Mesenchymal stem cell (in vitro differentiated cells and primary cell): ENCODE measurements around the gene NUDT22.
A peak's percentile ranks its signal among the peaks of the same experiment; 100 is the strongest.

Experiments used
- DNase-seq: peaks from one replicate; pipeline ENCODE4 v3.0.0-alpha.2; 2013
- H2AFZ ChIP-seq: one replicate; pipeline ENCODE4 v1.6.1; 2013; ENCODE audit warnings: low read depth, mild to moderate bottlenecking, control low read depth, inconsistent platforms, low read length, moderate library complexity
- H2AK5ac ChIP-seq: 2 replicates; pipeline ENCODE4 v1.6.1; 2013; ENCODE audit warnings: low read length, moderate library complexity, mild to moderate bottlenecking, inconsistent platforms; ENCODE audit not compliant: severe bottlenecking
- H2BK120ac ChIP-seq: one replicate; pipeline ENCODE4 v1.6.1; 2013; ENCODE audit warnings: low read depth, mild to moderate bottlenecking, inconsistent platforms, low read length, moderate library complexity
- H2BK12ac ChIP-seq, 2 experiments: one replicate each; pipeline ENCODE4 v1.6.1; 2013; ENCODE audit warnings: inconsistent platforms in 2 of 2, low read length in 2 of 2, mild to moderate bottlenecking in 2 of 2, moderate library complexity in 2 of 2, control low read depth in 1 of 2
- H2BK15ac ChIP-seq: one replicate; pipeline ENCODE4 v1.6.1; 2013; ENCODE audit warnings: mild to moderate bottlenecking, low read depth, inconsistent platforms; ENCODE audit not compliant: poor library complexity, severe bottlenecking
- H2BK5ac ChIP-seq: 2 replicates; pipeline ENCODE4 v1.6.1; 2013; ENCODE audit warnings: low read depth, mild to moderate bottlenecking, low read length, control low read depth, inconsistent platforms; ENCODE audit not compliant: poor library complexity, severe bottlenecking
- H3K14ac ChIP-seq, 2 experiments: one replicate each; pipeline ENCODE4 v1.6.1; 2013; ENCODE audit warnings: inconsistent platforms in 2 of 2, low read length in 2 of 2, control low read depth in 1 of 2, mild to moderate bottlenecking in 1 of 2, moderate library complexity in 1 of 2
- H3K18ac ChIP-seq, 2 experiments: one replicate each; pipeline ENCODE4 v1.6.1; 2013; ENCODE audit warnings: inconsistent platforms in 2 of 2, low read length in 2 of 2, control low read depth in 1 of 2, low read depth in 1 of 2, mild to moderate bottlenecking in 1 of 2
- H3K23ac ChIP-seq, 2 experiments: one replicate each; pipeline ENCODE4 v1.6.1; 2013; ENCODE audit warnings: inconsistent platforms in 2 of 2, low read length in 2 of 2, mild to moderate bottlenecking in 2 of 2, moderate library complexity in 2 of 2, control low read depth in 1 of 2
- H3K27ac ChIP-seq: 2 replicates; pipeline ENCODE4 v1.5.1; 2013; ENCODE audit warnings: mild to moderate bottlenecking, moderate library complexity, low read length, control low read depth, inconsistent platforms; ENCODE audit not compliant: poor library complexity, severe bottlenecking
- H3K27me3 ChIP-seq, 2 experiments: 2 replicates each; pipeline versions ENCODE4 v1.6.1 to v1.7.0; 2013; ENCODE audit warnings: low read length in 2 of 2, mild to moderate bottlenecking in 2 of 2, moderate library complexity in 2 of 2, control low read depth in 1 of 2, inconsistent platforms in 1 of 2; ENCODE audit not compliant: control insufficient read depth in 1 of 2, insufficient read depth in 1 of 2
- H3K36me3 ChIP-seq, 2 experiments: 2 replicates each; pipeline versions ENCODE4 v1.6.1 to v1.7.0; 2013; ENCODE audit warnings: low read length in 2 of 2, control low read depth in 1 of 2, inconsistent platforms in 1 of 2, low read depth in 1 of 2, mild to moderate bottlenecking in 1 of 2; ENCODE audit not compliant: insufficient read depth in 2 of 2, control insufficient read depth in 1 of 2
- H3K4ac ChIP-seq, 2 experiments: one replicate each; pipeline ENCODE4 v1.6.1; 2013; ENCODE audit warnings: inconsistent platforms in 2 of 2, low read length in 2 of 2, mild to moderate bottlenecking in 2 of 2, moderate library complexity in 2 of 2, control low read depth in 1 of 2, low read depth in 1 of 2
- H3K4me1 ChIP-seq: 2 replicates; pipeline ENCODE4 v1.6.1; 2013; ENCODE audit warnings: low read depth, low read length, control low read depth; ENCODE audit not compliant: control insufficient read depth, insufficient read depth
- H3K4me2 ChIP-seq: 2 replicates; pipeline ENCODE4 v1.6.1; 2013; ENCODE audit warnings: low read length, mild to moderate bottlenecking, inconsistent platforms; ENCODE audit not compliant: poor library complexity, severe bottlenecking
- H3K4me3 ChIP-seq, 2 experiments: 2 replicates each; pipeline versions ENCODE4 v1.5.1 to v1.7.0; 2013; ENCODE audit warnings: low read length in 2 of 2, mild to moderate bottlenecking in 2 of 2, control low read depth in 1 of 2, low read depth in 1 of 2; ENCODE audit not compliant: insufficient read depth in 1 of 2
- H3K79me1 ChIP-seq: replicated peaks from 2 replicates; pipeline ENCODE4 v1.6.1; 2013; ENCODE audit warnings: mild to moderate bottlenecking, control low read depth, low read length, inconsistent platforms; ENCODE audit not compliant: poor library complexity, severe bottlenecking
- H3K9ac ChIP-seq: 2 replicates; pipeline ENCODE4 v1.7.0; 2013; ENCODE audit warnings: mild to moderate bottlenecking, low read length, moderate library complexity
- H3K9me3 ChIP-seq: 2 replicates; pipeline ENCODE4 v1.7.0; 2013; ENCODE audit warnings: mild to moderate bottlenecking, low read length; ENCODE audit not compliant: control insufficient read depth
- H4K8ac ChIP-seq: one replicate; pipeline ENCODE4 v1.6.1; 2013; ENCODE audit warnings: inconsistent platforms, mild to moderate bottlenecking, low read length, moderate library complexity
- H4K91ac ChIP-seq: one replicate; pipeline ENCODE4 v1.6.1; 2013; ENCODE audit warnings: mild to moderate bottlenecking, low read length, inconsistent platforms
- WGBS: methylation state at CpG from one replicate; pipeline ENCODE4 v1.1.7; 2013; ENCODE audit warnings: mixed read lengths; 5-methylcytosine and 5-hydroxymethylcytosine counted together

NUDT22 gene

GRCh38 chr11:64263021-64263946, 37.2 kb downstream of the NUDT22 start:
- H3K23ac ChIP-seq, result peak overlapping the region in 1 of 2 experiments; percentile 60
- H3K18ac ChIP-seq, result peak overlapping the region; percentile 67 to 87
- no peak overlapping the region for H2AFZ ChIP-seq
- H3K4me2 ChIP-seq, result no peak overlapping the region
- peak overlapping the region; percentile 70 to 71 for H3K4ac ChIP-seq
- peaks cover 19% of the 10 kb centered on the region for H3K79me1 ChIP-seq
- H2BK12ac ChIP-seq, result peak overlapping the region; percentile 75
- peak overlapping the region; percentile 66 for H3K27ac ChIP-seq
- peak overlapping the region in 1 of 2 experiments; percentile 88 for H3K14ac ChIP-seq
- H3K27me3 ChIP-seq, result no peaks in the 10 kb centered on the region
- peaks cover 75 to 96% of the 10 kb centered on the region in 2 experiments for H3K36me3 ChIP-seq
- peak overlapping the region; percentile 85 for H4K91ac ChIP-seq
- peak overlapping the region; percentile 37 for H2BK120ac ChIP-seq
- peak; percentile 84 for DNase-seq
- 58% methylated on average over 28 of the region's 29 CpGs for WGBS
- H2AK5ac ChIP-seq, result peak overlapping the region; percentile 68
- H2BK15ac ChIP-seq, result peak overlapping the region; percentile 34
- H4K8ac ChIP-seq, result peak overlapping the region; percentile 80
- no peak overlapping the region for H2BK5ac ChIP-seq
- H3K9me3 ChIP-seq, result no peaks in the 10 kb centered on the region
- peaks cover 30% of the 10 kb centered on the region for H3K4me1 ChIP-seq
- peak overlapping the region; percentile 1 for H3K9ac ChIP-seq
- no peak overlapping the region for H3K4me3 ChIP-seq

- no peak overlapping the region for H2BK5ac ChIP-seq
- H4K91ac ChIP-seq, result peak overlapping the region; percentile 28
- H2BK120ac ChIP-seq, result no peak overlapping the region
- WGBS, result 96% methylated on average over 8 of the region's 8 CpGs
- H2BK12ac ChIP-seq, result peak overlapping the region in 1 of 2 experiments; percentile 32
- no peak overlapping the region for H3K4ac ChIP-seq
- H3K4me3 ChIP-seq, result no peak overlapping the region
- H3K27me3 ChIP-seq, result no peaks in the 10 kb centered on the region
- H3K14ac ChIP-seq, result no peak overlapping the region
- H2AFZ ChIP-seq, result no peak overlapping the region
- no peak overlapping the region for H2AK5ac ChIP-seq
- peaks cover 69 to 93% of the 10 kb centered on the region in 2 experiments for H3K36me3 ChIP-seq
- H3K79me1 ChIP-seq, result peaks cover 16% of the 10 kb centered on the region
- no peak overlapping the region for H3K27ac ChIP-seq
- no peak overlapping the region for H3K4me2 ChIP-seq
- H3K4me1 ChIP-seq, result peaks cover 36% of the 10 kb centered on the region
- no peak for DNase-seq
- H3K9me3 ChIP-seq, result no peaks in the 10 kb centered on the region
- no peak overlapping the region for H4K8ac ChIP-seq
- no peak overlapping the region for H3K18ac ChIP-seq
- H3K9ac ChIP-seq, result no peak overlapping the region
- no peak overlapping the region for H3K23ac ChIP-seq
- H2BK15ac ChIP-seq, result peak overlapping the region; percentile 12
Measured at GRCh38 chr11:64263947-64264317, 37.9 kb downstream of the NUDT22 start.

GRCh38 chr11:64264371-64264852, 38.3 kb downstream of the NUDT22 start:
- Histone ChIP-seq H3K4me2 (no peak overlapping the region), H3K18ac (no peak overlapping the region), H2AFZ (no peak overlapping the region), H2BK12ac (peak overlapping the region in 1 of 2 experiments; percentile 29), H2BK120ac (no peak overlapping the region), H3K23ac (no peak overlapping the region), H2AK5ac (no peak overlapping the region), H2BK15ac (no peak overlapping the region), H3K4ac (no peak overlapping the region), H3K9ac (no peak overlapping the region), H3K36me3 (peaks cover 64 to 88% of the 10 kb centered on the region in 2 experiments), H2BK5ac (no peak overlapping the region), H3K27me3 (no peaks in the 10 kb centered on the region), H3K4me3 (no peak overlapping the region), H3K4me1 (peaks cover 35% of the 10 kb centered on the region), H3K9me3 (no peaks in the 10 kb centered on the region), H4K8ac (no peak overlapping the region), H3K14ac (no peak overlapping the region), H3K79me1 (peaks cover 16% of the 10 kb centered on the region), H4K91ac (no peak overlapping the region), H3K27ac (no peak overlapping the region)
- DNase-seq, result no peak
- 92% methylated on average over 10 of the region's 10 CpGs for WGBS
